Fibroblast of peridontal ligament (primary cell): ENCODE data around the gene FOXO1.

Experiments used
- DNase-seq: peaks from one replicate; pipeline ENCODE4 v3.0.0-alpha.2; 2010; ENCODE audit errors: extremely low read depth

The FOXO1 gene

DNA sequence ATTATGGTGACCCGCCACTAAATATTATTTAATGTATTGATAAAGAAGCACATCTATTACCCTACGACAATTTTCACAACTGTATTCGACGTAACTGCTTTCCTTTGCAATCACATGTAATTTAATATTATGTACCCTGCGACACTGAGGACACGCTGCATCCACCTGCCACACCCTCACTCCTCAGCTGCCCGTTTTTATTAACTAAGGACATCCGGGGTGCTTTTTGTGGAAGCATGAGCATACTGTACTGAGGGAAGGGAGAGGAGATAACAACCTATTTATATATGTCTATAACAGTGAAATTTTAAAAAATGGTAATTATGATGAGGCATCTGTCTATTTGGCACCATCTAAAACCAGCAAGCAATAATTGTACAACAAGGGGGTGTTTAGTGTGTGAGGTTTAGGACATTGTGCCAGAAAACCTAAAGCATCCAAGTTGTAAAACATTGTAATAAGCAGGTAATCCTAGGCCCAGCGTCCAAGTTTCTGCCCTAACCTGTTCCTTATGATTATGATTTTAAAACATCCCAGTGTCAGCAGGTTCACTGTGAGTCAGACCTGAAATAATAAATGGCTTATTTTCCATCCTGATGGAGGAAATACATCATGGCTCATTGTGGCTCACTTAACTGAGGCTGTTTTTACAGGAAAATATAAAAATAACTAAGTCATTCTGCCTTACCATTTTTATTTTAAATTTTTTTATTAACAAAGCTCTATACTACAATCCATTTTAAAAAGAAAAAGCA lies 56.3 kb downstream of the FOXO1 start:
- DNase-seq = no peak

DNA sequence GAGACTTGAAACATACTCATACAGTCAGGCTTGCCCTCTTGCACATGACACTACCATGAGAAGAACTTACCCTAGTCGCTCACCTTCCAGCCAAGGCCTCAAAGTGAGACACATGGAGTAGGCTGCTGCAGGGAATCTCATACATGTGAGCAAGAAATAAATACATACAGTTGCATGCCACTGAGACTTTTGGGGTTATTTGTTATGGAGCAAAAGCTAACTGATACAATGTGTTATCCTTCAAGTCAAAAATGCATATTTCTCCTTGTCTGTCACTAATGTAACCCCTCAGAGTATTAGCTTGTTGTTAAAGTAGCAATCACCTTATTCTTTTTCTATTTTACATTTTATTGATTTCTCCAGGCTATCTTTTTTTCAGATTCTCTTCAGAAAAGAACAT lies 58.1 kb downstream of the FOXO1 start:
- DNase-seq = no peak

DNA sequence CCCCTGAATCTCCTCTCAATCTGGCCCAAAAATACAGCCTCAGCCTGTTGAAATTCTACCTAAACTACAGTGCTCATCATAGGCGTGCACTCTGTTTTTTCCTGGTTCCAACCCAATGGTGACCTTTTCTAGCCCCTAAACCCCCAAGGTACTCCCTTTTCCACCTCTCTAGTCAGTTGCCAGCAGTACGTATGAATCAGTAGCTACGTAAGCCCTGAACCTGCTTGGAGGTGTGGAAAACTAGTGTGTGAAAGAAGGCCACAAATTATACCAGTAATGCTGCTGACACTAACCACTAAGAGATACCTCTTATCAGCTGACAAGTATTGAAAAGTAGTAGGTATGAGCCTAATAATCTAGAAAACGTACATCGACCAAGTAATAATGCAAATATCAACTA lies 60.9 kb downstream of the FOXO1 start:
- no peak for DNase-seq

DNA sequence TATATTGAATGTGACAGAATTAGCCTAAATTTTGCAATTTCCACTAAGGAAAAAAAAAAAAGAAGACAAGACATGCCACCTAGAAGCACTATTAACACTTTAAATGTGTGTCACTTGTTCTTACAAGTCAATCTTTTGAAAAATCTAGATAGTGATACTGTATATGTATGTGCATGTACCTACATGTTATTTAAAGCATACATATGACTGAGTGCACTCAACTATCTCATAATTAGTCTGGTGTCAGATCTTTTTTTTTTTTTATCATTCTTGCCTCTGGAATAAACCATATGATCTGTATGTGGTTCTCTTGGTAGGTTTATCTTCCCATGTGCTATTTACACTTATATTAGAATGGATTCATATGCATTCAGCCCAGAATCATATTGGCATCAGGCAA lies 62.3 kb downstream of the FOXO1 start:
- no peak for DNase-seq

DNA sequence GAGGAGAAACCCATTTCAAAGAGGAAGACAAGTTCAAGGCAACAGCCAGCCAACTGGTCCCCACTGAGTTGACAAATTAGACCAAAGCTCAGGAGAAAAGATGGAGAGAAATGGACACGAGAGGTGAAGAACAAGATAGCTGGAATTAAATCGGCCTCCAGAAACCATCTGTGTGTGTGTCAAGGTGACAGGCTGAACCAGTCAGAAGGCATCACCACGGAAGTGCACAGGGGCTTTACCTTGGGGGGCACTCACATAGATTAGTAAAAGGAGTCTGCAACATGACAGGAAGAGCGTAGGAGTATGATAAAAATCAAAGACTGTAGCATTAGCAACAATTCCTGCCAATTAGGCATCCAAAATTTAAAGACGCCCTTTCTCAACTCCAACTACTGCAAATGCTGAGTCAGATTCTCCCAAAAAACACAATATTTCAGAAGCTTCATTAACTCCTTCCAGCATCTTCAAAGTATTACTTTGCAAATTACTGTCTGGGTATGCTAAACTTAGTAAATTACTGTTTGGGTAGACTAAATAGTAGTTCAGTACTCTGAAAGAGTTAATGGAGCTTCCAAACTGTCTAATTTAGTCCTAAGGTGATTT lies 66.2 kb downstream of the FOXO1 start:
- no peak for DNase-seq

DNA sequence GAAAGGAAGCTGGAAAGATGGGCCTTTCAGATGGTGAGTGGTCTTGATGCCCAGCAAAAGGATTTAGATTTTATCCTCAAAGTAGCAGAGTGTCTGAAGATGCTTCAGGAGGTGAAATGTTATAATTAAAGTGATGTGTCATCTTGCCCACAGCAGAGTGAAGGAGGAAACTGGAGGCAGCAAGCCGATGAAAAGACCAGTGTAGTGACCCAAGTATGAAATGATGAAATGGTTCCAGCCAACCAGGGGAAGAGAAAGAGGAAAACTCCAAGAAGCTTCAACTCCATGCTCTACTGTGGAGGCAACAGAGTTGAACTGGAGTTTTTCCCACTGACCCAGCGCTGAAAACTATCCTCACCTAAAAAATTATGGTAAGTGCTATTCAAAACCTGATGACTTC lies 66.7 kb downstream of the FOXO1 start:
- no peak for DNase-seq

DNA sequence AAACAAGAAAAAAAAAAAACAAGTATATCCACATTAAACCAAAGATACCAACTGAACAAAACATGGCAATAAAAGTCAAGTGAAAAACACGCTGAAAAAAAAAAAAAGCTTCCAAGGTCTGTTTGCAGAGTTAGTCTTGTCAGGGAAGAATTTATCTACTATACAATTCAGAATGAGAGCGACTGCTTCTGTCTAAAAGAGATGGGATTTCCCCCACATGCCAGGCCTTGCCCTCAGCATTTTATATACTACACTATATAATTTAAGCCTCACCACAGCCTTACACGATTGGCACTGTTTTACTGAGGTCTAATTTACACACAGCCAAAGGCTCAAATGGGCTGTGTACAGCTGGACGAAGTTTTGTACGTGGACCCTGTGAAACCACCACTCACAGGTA lies 67.3 kb downstream of the FOXO1 start:
- no peak for DNase-seq

DNA sequence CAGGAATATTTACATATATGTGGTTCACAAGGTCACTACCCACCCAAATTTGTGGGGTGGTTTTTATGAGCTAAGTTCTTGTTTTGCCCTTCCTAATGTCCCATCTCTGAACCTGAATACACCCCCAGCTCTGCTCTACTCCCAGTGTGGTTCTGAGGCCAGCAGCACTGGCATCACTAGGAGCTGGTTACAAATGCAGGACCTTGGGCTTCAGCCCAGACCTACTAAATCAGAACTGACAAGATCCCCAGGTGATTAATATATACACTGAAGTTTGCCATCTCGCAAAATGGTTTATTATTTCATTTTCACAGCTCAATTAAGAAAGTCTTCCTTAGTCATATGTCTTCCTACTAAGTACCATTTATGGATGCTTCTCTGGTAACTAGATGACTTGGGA lies 67.9 kb downstream of the FOXO1 start:
- DNase-seq = no peak

DNA sequence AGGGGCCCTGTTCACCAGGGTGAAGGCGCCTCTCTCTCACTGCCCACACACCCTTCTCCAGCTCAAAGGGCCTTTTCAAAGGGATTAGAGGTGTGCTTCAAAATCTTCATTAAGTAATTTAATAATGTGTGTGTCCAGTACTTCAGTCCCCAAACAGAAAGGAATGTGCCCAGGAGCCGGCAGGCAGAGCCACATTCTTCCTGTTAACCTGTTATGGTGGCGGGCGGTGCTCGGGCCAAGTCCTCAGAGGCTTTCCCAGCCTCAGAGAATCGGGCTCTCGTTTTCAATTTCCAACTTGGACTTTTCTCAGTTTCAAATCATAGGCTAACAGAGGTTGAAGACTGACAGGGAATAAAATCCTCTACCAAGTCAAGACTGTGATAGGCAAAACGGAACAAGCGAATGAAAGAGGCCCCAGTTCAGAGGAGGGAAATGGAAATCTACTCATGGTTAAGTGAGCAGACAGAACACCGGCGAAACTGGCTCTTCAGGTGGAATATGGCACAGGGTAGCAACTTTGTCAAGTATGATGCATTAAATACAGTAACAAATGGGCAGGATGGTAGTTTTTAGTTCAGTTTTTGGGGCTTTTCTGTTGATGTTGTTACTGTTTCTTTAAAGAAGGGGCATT lies 68.6 kb downstream of the FOXO1 start:
- DNase-seq = no peak

DNA sequence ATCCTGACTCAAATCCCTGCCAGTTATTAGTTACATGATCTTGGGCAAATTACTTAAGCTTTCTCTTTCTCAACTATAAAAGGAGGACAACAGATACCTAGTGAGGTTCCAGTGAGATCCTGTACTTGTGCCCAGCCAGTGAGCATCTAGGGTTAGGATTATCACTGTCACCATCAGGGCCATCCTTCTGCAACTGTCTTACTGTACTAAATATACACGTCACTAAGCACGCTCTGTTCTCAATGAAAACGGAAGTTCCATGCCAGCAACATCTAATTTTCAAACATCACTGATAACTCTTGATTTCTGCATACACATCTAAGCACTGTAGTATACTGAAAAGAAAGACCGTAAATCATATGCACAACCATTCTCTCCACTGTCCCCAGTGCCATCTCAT lies 70.0 kb downstream of the FOXO1 start:
- DNase-seq = no peak

DNA sequence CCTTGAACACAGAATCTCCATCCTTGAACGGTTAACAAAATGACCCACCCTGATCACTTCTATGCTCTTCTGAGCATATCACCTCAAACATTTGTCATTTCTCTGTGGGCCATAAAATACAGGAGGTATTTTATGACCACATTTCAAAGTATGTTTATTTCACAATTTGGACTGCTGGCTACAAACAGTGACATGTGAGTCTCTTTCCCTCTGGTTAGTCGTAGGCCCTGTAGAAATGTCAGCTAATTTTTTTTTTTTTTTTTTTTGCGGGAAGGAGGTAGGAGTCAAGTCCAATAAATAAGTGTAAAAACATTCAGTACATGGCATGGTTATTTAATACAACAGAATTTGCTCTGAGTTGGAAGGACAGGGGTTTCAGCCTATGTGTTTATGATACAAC lies 70.7 kb downstream of the FOXO1 start:
- DNase-seq = no peak

DNA sequence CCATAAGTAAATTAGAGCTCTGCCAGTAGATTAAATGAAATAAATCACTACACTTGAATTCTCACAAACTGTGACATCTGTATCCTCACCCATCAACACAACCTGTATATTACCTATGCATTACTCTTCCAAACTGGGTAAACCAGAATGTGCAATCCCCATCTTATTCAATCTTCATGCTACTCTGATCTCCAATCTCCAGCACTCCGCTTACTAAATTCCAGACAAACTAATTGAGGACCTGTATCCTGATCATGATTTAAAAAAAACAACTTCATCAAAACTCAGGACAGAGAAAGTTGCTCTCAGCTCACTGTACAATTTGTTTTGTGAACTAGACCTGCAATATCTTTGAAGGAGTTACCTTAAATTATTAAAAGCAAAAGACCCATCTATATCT lies 74.4 kb downstream of the FOXO1 start:
- DNase-seq = no peak

DNA sequence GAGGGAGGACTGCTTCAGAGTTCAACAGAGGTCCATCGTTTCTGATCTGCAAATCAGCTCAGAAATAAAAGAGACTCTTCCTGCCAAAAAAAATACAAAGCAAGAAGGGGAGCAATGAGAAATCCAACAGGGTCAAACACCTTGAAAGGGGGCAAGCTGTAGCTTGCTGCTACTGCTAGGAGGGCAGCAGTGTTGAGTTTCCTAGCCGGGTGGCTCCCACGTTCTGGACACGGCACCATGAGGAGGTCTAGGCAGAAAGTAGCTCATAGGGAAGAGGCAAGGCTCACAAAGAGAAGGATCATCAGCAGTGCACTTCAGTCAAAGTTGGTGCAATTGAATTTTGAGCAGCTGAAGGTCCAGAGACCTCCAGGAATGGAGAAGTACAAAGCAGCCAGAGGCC lies 75.3 kb downstream of the FOXO1 start:
- no peak for DNase-seq

DNA sequence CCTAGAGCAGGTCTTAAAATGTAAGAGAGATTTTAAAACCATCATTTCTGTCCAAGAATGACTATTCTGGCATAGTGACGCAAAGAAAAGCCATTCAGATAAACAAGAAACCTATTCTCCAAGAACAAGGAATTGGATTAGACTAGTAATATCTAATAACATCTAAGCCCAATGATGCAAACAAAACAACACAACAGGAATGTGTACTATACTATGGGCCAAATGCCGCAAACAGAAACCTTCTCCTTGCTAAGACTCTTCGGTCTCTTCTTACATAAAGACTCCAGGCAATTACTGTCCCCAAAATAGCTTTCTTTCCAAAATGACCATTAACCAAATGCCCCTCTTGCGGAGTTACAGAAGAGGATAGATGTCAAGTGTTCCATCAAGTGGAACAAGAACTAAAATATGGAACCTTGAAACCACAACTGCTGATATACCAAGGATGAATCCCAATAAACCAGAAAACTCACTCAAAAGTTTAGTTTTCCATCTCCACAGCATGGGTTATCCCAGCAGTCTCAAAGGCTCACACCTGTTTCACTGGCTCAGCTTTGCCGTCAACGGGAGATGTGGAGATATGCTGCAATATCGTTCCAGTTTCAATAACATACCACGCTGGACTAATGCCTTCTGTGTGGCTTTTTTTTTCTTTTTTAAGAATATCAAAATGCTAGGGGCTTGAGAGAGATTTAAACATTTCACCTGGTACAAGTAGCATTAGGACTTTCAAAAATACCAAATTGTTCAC lies 76.2 kb downstream of the FOXO1 start:
- DNase-seq = no peak

DNA sequence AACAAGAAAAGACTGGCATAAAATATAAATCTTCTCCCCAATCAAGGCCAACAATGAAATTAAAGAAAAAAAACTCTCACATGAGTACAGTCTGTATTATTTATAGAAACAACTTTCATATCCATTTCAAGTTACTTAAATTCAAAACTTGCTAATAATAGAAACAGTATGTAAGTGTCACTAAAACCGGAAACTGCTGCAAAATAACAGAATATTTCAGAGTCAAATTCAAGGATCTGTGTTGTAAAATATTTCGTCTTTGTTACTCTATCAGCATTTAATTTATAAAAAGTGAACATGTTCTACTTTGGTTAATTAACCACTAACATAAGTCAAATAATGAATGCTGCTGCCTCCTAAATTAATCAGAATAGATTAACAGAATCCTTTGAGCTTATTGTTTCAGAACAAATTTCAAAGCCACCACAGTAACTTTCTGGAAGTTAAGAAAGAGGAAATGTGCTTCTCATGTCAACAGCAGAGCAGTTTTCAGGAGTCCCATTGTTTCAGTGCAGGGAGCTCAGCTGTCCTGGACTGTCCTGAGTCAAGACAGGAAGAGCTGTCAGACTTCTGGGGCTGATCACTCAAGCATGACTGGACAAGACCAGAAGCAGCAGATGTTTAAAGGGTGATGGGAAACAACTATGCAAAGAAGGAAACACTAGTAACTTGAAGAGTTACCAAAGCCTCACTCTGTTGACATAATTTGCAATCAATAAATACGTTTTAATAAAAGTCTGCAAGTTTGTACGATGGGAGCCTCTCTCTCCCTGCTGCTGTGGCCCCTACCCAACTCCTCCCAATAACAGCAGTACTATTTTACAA lies 76.9 kb downstream of the FOXO1 start:
- DNase-seq = peak; percentile 1

DNA sequence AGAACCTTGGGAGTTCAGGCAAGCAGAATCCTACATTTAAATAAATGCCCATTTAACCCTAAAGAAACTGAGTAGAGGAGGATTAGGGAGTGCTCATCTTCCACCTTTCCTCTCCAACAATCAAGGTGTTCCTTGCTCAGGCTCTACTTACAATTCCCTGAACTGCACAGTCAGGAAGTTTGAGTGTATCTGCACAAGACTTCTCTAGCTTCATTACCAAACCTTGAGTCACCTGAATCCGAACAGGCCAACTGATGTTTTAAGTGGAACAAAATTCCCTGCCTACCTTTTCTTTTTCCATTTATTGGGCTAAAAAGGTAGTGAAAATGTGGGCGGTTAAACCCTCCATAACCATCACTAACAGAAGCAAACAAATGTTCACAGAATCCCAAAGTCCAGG lies 78.3 kb downstream of the FOXO1 start:
- DNase-seq = no peak

DNA sequence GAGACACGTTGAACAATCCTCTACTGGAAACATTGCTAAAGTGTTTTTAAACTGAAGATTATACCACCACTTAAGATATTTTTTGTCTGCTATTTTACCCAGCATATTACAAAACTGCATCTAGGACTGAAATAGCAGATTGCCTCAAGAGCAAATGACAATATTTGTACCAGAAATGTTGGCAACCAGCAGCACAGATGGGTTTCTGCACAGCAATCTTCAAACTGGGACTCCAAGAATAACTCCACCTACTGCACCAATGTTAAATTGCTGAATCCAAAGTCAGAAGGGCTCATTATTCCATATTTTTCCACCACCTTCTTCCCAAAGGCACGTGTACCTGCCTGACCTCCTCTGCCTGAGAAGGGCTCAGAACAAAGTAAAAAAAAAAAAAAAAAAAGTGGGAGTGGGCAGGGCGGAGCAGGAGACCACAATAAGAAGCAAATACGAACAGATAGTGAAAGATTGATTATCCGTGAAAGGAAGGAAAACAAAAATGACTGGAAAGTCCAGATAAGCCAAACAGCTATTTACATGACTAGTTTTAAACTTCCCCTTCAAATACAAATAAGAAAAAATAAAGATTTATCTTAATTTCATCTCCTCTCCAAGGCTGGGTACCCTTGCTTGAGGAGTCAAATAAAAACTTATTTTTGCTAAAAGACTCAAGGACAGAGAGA lies 79.4 kb downstream of the FOXO1 start:
- DNase-seq = no peak

DNA sequence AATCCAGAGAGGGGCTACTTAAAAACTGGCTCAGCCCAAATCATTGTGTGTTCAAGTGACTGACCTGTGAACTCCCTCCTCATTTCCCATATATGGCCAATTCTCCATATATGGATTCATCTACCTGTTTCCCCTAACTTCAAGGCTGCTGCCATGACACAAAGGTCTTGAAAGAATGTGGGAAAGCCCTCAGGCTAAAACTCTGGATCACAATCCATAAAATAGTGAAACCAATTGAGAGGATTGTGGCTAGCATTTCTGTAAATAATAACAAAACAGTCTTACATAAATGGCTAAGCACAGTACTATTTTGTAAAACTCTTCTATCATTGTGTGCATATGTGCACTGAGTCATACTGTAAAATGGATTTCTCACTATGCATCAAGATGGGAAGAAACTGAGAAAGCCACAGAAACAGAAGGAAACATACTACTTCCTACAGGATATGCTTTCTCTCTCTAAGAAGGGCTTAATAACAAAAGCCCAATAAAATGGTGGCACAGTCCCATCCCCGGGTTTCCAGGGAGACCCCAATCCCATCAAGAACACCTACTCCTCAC lies 80.5 kb downstream of the FOXO1 start:
- no peak for DNase-seq

DNA sequence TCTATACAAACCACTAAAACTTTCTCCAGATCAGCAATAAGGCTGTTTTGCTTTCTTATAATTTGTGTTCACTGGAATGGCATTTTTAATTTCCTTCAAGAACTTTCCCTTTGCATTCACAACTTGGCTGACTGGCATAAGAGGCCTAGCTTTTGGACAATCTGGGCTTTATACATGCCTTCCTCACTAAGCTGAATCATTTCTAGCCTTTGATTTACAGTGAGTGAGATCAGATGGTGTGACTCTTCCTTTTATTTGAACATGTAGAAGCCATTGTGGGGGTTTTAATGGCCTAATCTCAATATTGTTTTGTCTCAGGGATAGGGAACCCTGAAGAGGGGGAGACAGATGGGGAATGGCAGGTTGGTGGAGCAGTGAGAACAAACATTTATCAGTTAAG lies 82.7 kb downstream of the FOXO1 start:
- DNase-seq = no peak

DNA sequence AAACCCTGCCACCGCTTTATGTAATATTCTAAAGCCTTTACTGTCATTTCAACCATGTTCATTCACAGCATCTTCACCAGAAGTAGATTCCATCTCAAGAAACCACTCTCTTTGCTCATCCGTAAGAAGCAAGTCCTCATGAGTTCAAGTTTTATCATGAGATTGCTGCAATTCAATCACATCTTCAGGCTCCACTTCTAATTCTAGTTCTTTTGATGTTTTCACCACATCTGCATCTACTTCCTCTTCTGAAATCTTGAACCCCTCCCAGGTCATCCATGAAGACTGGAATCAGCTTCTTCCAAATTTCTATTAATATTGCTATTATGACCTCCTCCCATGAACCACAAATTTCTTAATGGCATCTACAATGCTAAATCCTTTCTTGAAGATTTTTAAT lies 83.9 kb downstream of the FOXO1 start:
- no peak for DNase-seq

DNA sequence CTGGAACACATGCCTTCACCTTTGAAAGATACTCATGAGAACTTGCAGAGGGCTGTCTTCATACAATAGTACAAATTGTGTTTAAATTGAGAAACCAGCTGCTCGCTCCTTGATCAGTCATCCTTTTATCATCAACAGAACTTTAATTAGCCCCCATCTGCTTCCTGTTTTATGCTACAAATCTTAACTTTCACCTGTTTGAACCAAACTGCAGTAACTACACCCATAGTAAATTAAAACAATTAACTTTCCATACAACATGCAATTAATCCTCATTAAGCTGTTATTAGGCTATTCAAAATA lies 85.2 kb downstream of the FOXO1 start:
- DNase-seq = no peak
